Measurements from ENCODE around the gene CMIP. TPM values are rescaled to one million over a fixed set of nuclear protein-coding genes. Genes with fewer than 3 reads are reported as not detected.

Gene CMIP
- total RNA-seq, 1 experiment from 2014 or later = 25.7 TPM

GRCh38 chr16:81711657-81712319 is 267.2 kb downstream of the CMIP start:
- Histone ChIP-seq H3K36me3 (ENCODE audit: low read depth, low read length) (peaks cover 17% of the 10 kb centered on the region; the same call in 1 of the 2 replicates), H3K79me2 (ENCODE audit: low read length) (no peaks in the 10 kb centered on the region), H3K4me3 (ENCODE audit: low read length) (no peak overlapping the region), H3K9me3 (ENCODE audit: low read length) (no peaks in the 10 kb centered on the region), H3K9me2 (replicated peaks; ENCODE audit: low read length) (no peaks in the 10 kb centered on the region), H3K27ac (ENCODE audit: low read length) (no peak overlapping the region), H4K20me1 (ENCODE audit: low read length) (no peaks in the 10 kb centered on the region), H3K27me3 (ENCODE audit: low read length) (no peaks in the 10 kb centered on the region), H3F3A (ENCODE audit: low read length, unreplicated experiment) (no peaks in the 10 kb centered on the region), H3K4me2 (ENCODE audit: low read length) (peak overlapping the region; percentile 23; the same call in 1 of the 2 replicates), H2AFZ (ENCODE audit: low read length) (no peak overlapping the region), H3K9ac (ENCODE audit: low read length) (no peak overlapping the region), H3K4me1 (ENCODE audit: insufficient read depth, low read length) (peaks cover 15% of the 10 kb centered on the region)
- TF ChIP-seq CTCF (conservative IDR thresholded peaks at IDR 0.05; ENCODE audit: low read depth, low read length) = no peak
- TF ChIP-seq EZH2 (IDR thresholded peaks at IDR 0.05; ENCODE audit: low read length, unreplicated experiment) = no peak
- no peak for TF ChIP-seq EZH2phosphoT487 (IDR thresholded peaks at IDR 0.05; ENCODE audit: borderline replicate concordance, low read length)
- peak; percentile 74 for ATAC-seq
- CTCF ChIA-PET = no interaction called here
- intact Hi-C loops (cut with micrococcal nuclease) = no loop called here
- BruUV-seq (replicated peaks) = no TSS peak
- peak; percentile 83 for DNase-seq
- POLR2A ChIA-PET (ENCODE audit: unreplicated experiment) = interaction anchor here (0.5 kb wide), 1 partner anchor 47 kb away, joined by 3 read pairs; no protein-coding TSS in a partner anchor

- no peaks in the 10 kb centered on the region for H3K79me2 ChIP-seq (ENCODE audit: low read length)
- H3K9me3 ChIP-seq (ENCODE audit: low read length) = no peaks in the 10 kb centered on the region
- intact Hi-C loops (cut with micrococcal nuclease) = no loop called here
- H3K4me1 ChIP-seq (ENCODE audit: insufficient read depth, low read length) = peaks cover 10% of the 10 kb centered on the region
- H3K9ac ChIP-seq (ENCODE audit: low read length) = no peak overlapping the region
- no peaks in the 10 kb centered on the region for H3K9me2 ChIP-seq (replicated peaks; ENCODE audit: low read length)
- H3K36me3 ChIP-seq (ENCODE audit: low read depth, low read length) = peaks cover 10% of the 10 kb centered on the region; the same call in 1 of the 2 replicates
- H2AFZ ChIP-seq (ENCODE audit: low read length) = no peak overlapping the region
- ChIA-PET CTCF (no interaction called here), POLR2A (ENCODE audit: unreplicated experiment) (interaction anchor here (0.6 kb wide), 1 partner anchor 396 kb away, joined by 3 read pairs; no protein-coding TSS in a partner anchor)
- DNase-seq (no peak), ATAC-seq (no peak)
- no peak for TF ChIP-seq EZH2phosphoT487 (IDR thresholded peaks at IDR 0.05; ENCODE audit: borderline replicate concordance, low read length)
- no peak for TF ChIP-seq CTCF (conservative IDR thresholded peaks at IDR 0.05; ENCODE audit: low read depth, low read length)
- no peak for TF ChIP-seq EZH2 (IDR thresholded peaks at IDR 0.05; ENCODE audit: low read length, unreplicated experiment)
- H3K4me3 ChIP-seq (ENCODE audit: low read length) = no peak overlapping the region
- no peak overlapping the region for H3K27ac ChIP-seq (ENCODE audit: low read length)
- no peaks in the 10 kb centered on the region for H4K20me1 ChIP-seq (ENCODE audit: low read length)
- BruUV-seq (replicated peaks) = no TSS peak
- no peak overlapping the region for H3K4me2 ChIP-seq (ENCODE audit: low read length)
- H3F3A ChIP-seq (ENCODE audit: low read length, unreplicated experiment) = no peaks in the 10 kb centered on the region
- no peaks in the 10 kb centered on the region for H3K27me3 ChIP-seq (ENCODE audit: low read length)
These were observed 268.1 kb downstream of the CMIP start for GRCh38 chr16:81712681-81713080.

- POLR2A ChIA-PET (ENCODE audit: unreplicated experiment) = interaction anchor here (0.6 kb wide), 1 partner anchor 397 kb away, joined by 3 read pairs; no protein-coding TSS in a partner anchor
- CTCF ChIA-PET = no interaction called here
- no peak overlapping the region for H3K27ac ChIP-seq (ENCODE audit: low read length)
- H3K4me1 ChIP-seq (ENCODE audit: insufficient read depth, low read length) = peaks cover 10% of the 10 kb centered on the region
- H3K4me3 ChIP-seq (ENCODE audit: low read length) = no peak overlapping the region
- no peak overlapping the region for H3K9ac ChIP-seq (ENCODE audit: low read length)
- H3K36me3 ChIP-seq (ENCODE audit: low read depth, low read length) = peaks cover 5% of the 10 kb centered on the region; the same call in 1 of the 2 replicates
- no TSS peak for BruUV-seq (replicated peaks)
- H3F3A ChIP-seq (ENCODE audit: low read length, unreplicated experiment) = no peaks in the 10 kb centered on the region
- peak; percentile 8; the same call in 1 of the 2 replicates for ATAC-seq
- no peak overlapping the region for H3K4me2 ChIP-seq (ENCODE audit: low read length)
- H3K9me2 ChIP-seq (replicated peaks; ENCODE audit: low read length) = no peaks in the 10 kb centered on the region
- no peaks in the 10 kb centered on the region for H4K20me1 ChIP-seq (ENCODE audit: low read length)
- no peak overlapping the region for H2AFZ ChIP-seq (ENCODE audit: low read length)
- intact Hi-C loops (cut with micrococcal nuclease) = no loop called here
- H3K9me3 ChIP-seq (ENCODE audit: low read length) = no peaks in the 10 kb centered on the region
- no peak for DNase-seq
- TF ChIP-seq CTCF (conservative IDR thresholded peaks at IDR 0.05; ENCODE audit: low read depth, low read length) = no peak
- no peak for TF ChIP-seq EZH2phosphoT487 (IDR thresholded peaks at IDR 0.05; ENCODE audit: borderline replicate concordance, low read length)
- no peak for TF ChIP-seq EZH2 (IDR thresholded peaks at IDR 0.05; ENCODE audit: low read length, unreplicated experiment)
- H3K79me2 ChIP-seq (ENCODE audit: low read length) = no peaks in the 10 kb centered on the region
- no peaks in the 10 kb centered on the region for H3K27me3 ChIP-seq (ENCODE audit: low read length)
These were observed 268.7 kb downstream of the CMIP start for GRCh38 chr16:81713295-81713772.
